ENCODE data around the gene TDRD10.

DNA sequence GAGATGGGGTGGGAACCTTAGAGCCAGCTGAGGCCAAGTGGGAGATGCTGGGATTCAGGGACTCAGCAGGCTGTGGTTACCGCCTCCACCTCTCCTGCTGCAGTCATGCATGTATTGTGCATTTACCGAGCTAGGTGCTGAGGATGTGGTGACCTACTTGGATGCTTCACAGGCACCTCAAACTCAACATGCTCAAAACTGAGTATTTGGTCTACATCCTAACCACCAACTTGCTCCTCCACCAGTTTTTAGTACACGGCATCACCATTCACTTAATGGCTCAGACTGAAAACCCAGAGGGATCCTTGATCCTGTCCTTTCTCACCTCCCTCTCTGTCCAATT lies 71.1 kb downstream of the TDRD10 start:
- no peak for TF ChIP-seq POLR2A (IDR thresholded peaks at IDR 0.05)
- TF ChIP-seq, protein P1, sequence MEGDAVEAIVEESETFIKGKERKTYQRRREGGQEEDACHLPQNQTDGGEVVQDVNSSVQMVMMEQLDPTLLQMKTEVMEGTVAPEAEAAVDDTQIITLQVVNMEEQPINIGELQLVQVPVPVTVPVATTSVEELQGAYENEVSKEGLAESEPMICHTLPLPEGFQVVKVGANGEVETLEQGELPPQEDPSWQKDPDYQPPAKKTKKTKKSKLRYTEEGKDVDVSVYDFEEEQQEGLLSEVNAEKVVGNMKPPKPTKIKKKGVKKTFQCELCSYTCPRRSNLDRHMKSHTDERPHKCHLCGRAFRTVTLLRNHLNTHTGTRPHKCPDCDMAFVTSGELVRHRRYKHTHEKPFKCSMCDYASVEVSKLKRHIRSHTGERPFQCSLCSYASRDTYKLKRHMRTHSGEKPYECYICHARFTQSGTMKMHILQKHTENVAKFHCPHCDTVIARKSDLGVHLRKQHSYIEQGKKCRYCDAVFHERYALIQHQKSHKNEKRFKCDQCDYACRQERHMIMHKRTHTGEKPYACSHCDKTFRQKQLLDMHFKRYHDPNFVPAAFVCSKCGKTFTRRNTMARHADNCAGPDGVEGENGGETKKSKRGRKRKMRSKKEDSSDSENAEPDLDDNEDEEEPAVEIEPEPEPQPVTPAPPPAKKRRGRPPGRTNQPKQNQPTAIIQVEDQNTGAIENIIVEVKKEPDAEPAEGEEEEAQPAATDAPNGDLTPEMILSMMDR (IDR thresholded peaks at IDR 0.05): no peak

Measured in lower leg skin (tissue), 3 donors.